B cell (primary cell): ENCODE measurements around the gene CTNNA3.
A peak's percentile ranks its signal among the peaks of the same experiment; 100 is the strongest.

ENCODE experiments used
- CTCF ChIP-seq: fragments of 200-600 bp; IDR thresholded peaks from one replicate; pipeline ENCODE4 v1.8.0; 2022; ENCODE audit warnings: antibody characterized with exemption, mild to moderate bottlenecking
- EZH2 ChIP-seq: IDR thresholded peaks from 2 replicates; pipeline ENCODE4 v1.6.1; 2012; ENCODE audit warnings: borderline replicate concordance, low read depth, mild to moderate bottlenecking, moderate library complexity, low read length; ENCODE audit not compliant: insufficient read depth, poor library complexity, severe bottlenecking

- peak; percentile 24 for TF ChIP-seq CTCF
- TF ChIP-seq EZH2, result no peak
These were observed 389.3 kb downstream of the CTNNA3 start for GRCh38 chr10:67306588-67307205.
